Uterus (tissue), 2 donors: ENCODE measurements around the gene RTF1.

Experiments used
- POLR2A ChIP-seq, 2 donors: fragments of 450-650 bp; IDR thresholded peaks; one replicate each; pipeline ENCODE4 v1.6.1; 2016; ENCODE audit warnings: antibody characterized with exemption in 2 of 2, mild to moderate bottlenecking in 1 of 2, moderate library complexity in 1 of 2
- TF ChIP-seq, protein P1 (sequence below), 4 experiments: fragments of 200-600 bp in 2 of 4; fragments of 450-650 bp in 2 of 4; sonication (generic) in 2 of 4; IDR thresholded peaks; one replicate each; pipeline ENCODE4 v1.5.1; 2016 to 2019; ENCODE audit warnings: antibody characterized with exemption in 4 of 4, mild to moderate bottlenecking in 2 of 4, moderate library complexity in 1 of 4

- no peak for TF ChIP-seq POLR2A (IDR thresholded peaks at IDR 0.05)
- TF ChIP-seq, protein P1, sequence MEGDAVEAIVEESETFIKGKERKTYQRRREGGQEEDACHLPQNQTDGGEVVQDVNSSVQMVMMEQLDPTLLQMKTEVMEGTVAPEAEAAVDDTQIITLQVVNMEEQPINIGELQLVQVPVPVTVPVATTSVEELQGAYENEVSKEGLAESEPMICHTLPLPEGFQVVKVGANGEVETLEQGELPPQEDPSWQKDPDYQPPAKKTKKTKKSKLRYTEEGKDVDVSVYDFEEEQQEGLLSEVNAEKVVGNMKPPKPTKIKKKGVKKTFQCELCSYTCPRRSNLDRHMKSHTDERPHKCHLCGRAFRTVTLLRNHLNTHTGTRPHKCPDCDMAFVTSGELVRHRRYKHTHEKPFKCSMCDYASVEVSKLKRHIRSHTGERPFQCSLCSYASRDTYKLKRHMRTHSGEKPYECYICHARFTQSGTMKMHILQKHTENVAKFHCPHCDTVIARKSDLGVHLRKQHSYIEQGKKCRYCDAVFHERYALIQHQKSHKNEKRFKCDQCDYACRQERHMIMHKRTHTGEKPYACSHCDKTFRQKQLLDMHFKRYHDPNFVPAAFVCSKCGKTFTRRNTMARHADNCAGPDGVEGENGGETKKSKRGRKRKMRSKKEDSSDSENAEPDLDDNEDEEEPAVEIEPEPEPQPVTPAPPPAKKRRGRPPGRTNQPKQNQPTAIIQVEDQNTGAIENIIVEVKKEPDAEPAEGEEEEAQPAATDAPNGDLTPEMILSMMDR (IDR thresholded peaks at IDR 0.05), result no peak
Observed at GRCh38 chr15:41482110-41482877, 65.4 kb downstream of the RTF1 start.
